PFSK-1 (cell line): ENCODE results near the gene ISCA2.

ENCODE experiments used
- POLR2AphosphoS5 ChIP-seq: IDR thresholded peaks from 2 replicates; pipeline ENCODE4 v1.6.1; 2012; ENCODE audit warnings: low read depth, mild to moderate bottlenecking, control low read depth, low read length, moderate library complexity
- SIN3A ChIP-seq: IDR thresholded peaks from 2 replicates; pipeline ENCODE4 v1.6.1; 2012; ENCODE audit warnings: mild to moderate bottlenecking, low read length, moderate library complexity, borderline replicate concordance; ENCODE audit not compliant: insufficient read depth
- TF ChIP-seq, protein P1 (sequence below), 2 experiments: IDR thresholded peaks; 2 replicates each; pipeline versions ENCODE4 v1.6.1 to v1.8.0; 2011 to 2012; ENCODE audit warnings: low read depth in 2 of 2, low read length in 2 of 2, control low read depth in 1 of 2, inconsistent platforms in 1 of 2, mild to moderate bottlenecking in 1 of 2, moderate library complexity in 1 of 2; ENCODE audit not compliant: insufficient read depth in 1 of 2

DNA sequence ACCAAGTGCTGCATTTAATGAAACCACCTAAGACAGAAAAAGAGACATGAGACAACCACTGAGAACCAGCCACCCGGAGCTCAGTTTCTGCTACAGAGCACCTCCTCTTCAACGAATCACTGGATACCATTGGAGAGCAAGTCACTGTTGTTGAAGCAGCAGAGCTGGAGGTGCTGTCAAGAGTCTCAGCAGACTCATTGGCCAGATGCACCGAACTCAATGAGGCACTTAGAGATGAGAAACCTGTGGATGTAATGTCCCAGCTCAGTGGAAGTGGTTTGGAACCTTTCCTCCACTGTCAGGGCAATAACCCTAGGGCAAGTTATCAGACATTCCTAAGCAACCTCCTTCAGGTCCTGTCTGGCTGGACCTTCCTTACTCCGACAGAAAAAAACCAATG is 13.5 kb upstream of the ISCA2 start:
- TF ChIP-seq, protein P1, sequence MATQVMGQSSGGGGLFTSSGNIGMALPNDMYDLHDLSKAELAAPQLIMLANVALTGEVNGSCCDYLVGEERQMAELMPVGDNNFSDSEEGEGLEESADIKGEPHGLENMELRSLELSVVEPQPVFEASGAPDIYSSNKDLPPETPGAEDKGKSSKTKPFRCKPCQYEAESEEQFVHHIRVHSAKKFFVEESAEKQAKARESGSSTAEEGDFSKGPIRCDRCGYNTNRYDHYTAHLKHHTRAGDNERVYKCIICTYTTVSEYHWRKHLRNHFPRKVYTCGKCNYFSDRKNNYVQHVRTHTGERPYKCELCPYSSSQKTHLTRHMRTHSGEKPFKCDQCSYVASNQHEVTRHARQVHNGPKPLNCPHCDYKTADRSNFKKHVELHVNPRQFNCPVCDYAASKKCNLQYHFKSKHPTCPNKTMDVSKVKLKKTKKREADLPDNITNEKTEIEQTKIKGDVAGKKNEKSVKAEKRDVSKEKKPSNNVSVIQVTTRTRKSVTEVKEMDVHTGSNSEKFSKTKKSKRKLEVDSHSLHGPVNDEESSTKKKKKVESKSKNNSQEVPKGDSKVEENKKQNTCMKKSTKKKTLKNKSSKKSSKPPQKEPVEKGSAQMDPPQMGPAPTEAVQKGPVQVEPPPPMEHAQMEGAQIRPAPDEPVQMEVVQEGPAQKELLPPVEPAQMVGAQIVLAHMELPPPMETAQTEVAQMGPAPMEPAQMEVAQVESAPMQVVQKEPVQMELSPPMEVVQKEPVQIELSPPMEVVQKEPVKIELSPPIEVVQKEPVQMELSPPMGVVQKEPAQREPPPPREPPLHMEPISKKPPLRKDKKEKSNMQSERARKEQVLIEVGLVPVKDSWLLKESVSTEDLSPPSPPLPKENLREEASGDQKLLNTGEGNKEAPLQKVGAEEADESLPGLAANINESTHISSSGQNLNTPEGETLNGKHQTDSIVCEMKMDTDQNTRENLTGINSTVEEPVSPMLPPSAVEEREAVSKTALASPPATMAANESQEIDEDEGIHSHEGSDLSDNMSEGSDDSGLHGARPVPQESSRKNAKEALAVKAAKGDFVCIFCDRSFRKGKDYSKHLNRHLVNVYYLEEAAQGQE (IDR thresholded peaks at IDR 0.05; ENCODE audit: insufficient read depth in 1 of 2, low read depth in 2 of 2, low read length in 2 of 2): no peak
- no peak for TF ChIP-seq SIN3A
- no peak for TF ChIP-seq POLR2AphosphoS5
